Naive thymus-derived CD4-positive, alpha-beta T cell (primary cell): ENCODE data around the gene KRTAP12-1. TPM values are rescaled to one million over a fixed set of nuclear protein-coding genes. Genes with fewer than 3 reads are reported as not detected.

Source experiments
- ATAC-seq: fragments of 150-1000 bp; cut with Tn5 transposase; 2 replicates; pipeline ENCODE4 v1.10.0; 2021; ENCODE audit warnings: mild to moderate bottlenecking, moderate library complexity
- CTCF ChIA-PET: fragments of 350-600 bp; sonication (Branson Sonifier 250); formaldehyde crosslinking; loops from one replicate; lab custom pipeline; 2021; ENCODE audit warnings: antibody characterized with exemption; lab: Charles Lee
- POLR2A ChIA-PET: fragments of 350-600 bp; sonication (Branson Sonifier 250); formaldehyde crosslinking; loops from one replicate; lab custom pipeline; 2021; ENCODE audit warnings: antibody characterized with exemption, inconsistent platforms; lab: Charles Lee
- DNase-seq, 9 donors: peaks; one replicate each; pipeline versions ENCODE4 v3.0.0 to v3.0.0-alpha.2; 2020 to 2022; ENCODE audit warnings: mixed read lengths in 1 of 9
- H3K27ac ChIP-seq: one replicate; pipeline ENCODE4 v1.7.0; 2013; ENCODE audit warnings: mild to moderate bottlenecking, low read depth, low read length, moderate library complexity
- H3K27me3 ChIP-seq, 2 donors: one replicate each; pipeline ENCODE4 v1.7.0; 2013; ENCODE audit warnings: low read length in 2 of 2, mild to moderate bottlenecking in 2 of 2, moderate library complexity in 2 of 2; ENCODE audit not compliant: control insufficient read depth in 2 of 2, insufficient read depth in 2 of 2
- H3K36me3 ChIP-seq, 3 experiments: 1 replicate in 2 of 3; 2 replicates in 1 of 3; pipeline ENCODE4 v1.7.0; 2013; ENCODE audit warnings: low read length in 3 of 3, mild to moderate bottlenecking in 3 of 3, moderate library complexity in 1 of 3; ENCODE audit not compliant: insufficient read depth in 3 of 3, control insufficient read depth in 2 of 3
- H3K4me1 ChIP-seq, 2 donors: one replicate each; pipeline ENCODE4 v1.7.0; 2013; ENCODE audit warnings: low read length in 2 of 2, mild to moderate bottlenecking in 2 of 2, moderate library complexity in 1 of 2; ENCODE audit not compliant: control insufficient read depth in 2 of 2, insufficient read depth in 2 of 2
- H3K4me3 ChIP-seq: 2 replicates; pipeline ENCODE4 v1.7.0; 2013; ENCODE audit warnings: mild to moderate bottlenecking, low read length
- H3K9me3 ChIP-seq, 3 experiments: 1 replicate in 2 of 3; 2 replicates in 1 of 3; pipeline ENCODE4 v1.7.0; 2013; ENCODE audit warnings: low read length in 3 of 3; ENCODE audit not compliant: control insufficient read depth in 2 of 3
- H3K27ac Mint-ChIP-seq, 9 donors: one replicate each; pipeline ENCODE4 v1.8.0; 2020 to 2022; ENCODE audit warnings: mixed read lengths in 9 of 9, mild to moderate bottlenecking in 8 of 9, moderate library complexity in 5 of 9, inconsistent platforms in 2 of 9
- H3K27me3 Mint-ChIP-seq, 5 donors: one replicate each; pipeline ENCODE4 v1.8.0; 2021 to 2022; ENCODE audit warnings: mixed read lengths in 5 of 5, mild to moderate bottlenecking in 1 of 5
- H3K36me3 Mint-ChIP-seq, 5 donors: one replicate each; pipeline ENCODE4 v1.8.0; 2020 to 2022; ENCODE audit warnings: mixed read lengths in 5 of 5, mild to moderate bottlenecking in 3 of 5, inconsistent platforms in 1 of 5
- H3K4me1 Mint-ChIP-seq, 7 donors: one replicate each; pipeline ENCODE4 v1.8.0; 2020 to 2022; ENCODE audit warnings: mixed read lengths in 7 of 7, mild to moderate bottlenecking in 3 of 7, inconsistent platforms in 1 of 7
- H3K4me3 Mint-ChIP-seq, 10 donors: one replicate each; pipeline ENCODE4 v1.8.0; 2020 to 2022; ENCODE audit warnings: mild to moderate bottlenecking in 10 of 10, mixed read lengths in 10 of 10, moderate library complexity in 6 of 10, inconsistent platforms in 2 of 10
- H3K9me3 Mint-ChIP-seq, 11 donors: one replicate each; pipeline ENCODE4 v1.8.0; 2020 to 2022; ENCODE audit warnings: mixed read lengths in 11 of 11, mild to moderate bottlenecking in 4 of 11, inconsistent platforms in 1 of 11, moderate library complexity in 1 of 11
- intact Hi-C, 2 donors: fragments of 100-400 bp; cut with micrococcal nuclease; formaldehyde crosslinking; loops; one replicate each; pipeline ENCODE4 v1.15.1; 2023
- polyA plus RNA-seq, 2 donors: library from polyadenylated mRNA; unstranded; fragments of 300-500 nt; fragmentation: Illumina TruSeq; gene quantifications; one replicate each; pipeline ENCODE4 v1.2.3, GENCODE V29; 2021
- total RNA-seq, 6 experiments: library from RNA in 5 of 6; stranded (reverse) in 5 of 6; gene quantifications; 1 replicate in 5 of 6; 2 replicates in 1 of 6; pipeline ENCODE4 v1.2.3 and lab custom pipeline; 2021 to 2026

Gene KRTAP12-1
- total and polyA plus RNA-seq, 7 experiments from 2014 or later = not detected

- H3K27ac Mint-ChIP-seq = peak overlapping the region in 1 of 9 donors; percentile 24
- peaks cover 2 to 31% (median 16%) of the 10 kb centered on the region in 7 donors for H3K4me1 Mint-ChIP-seq
- peaks cover 38 to 73% (median 43%) of the 10 kb centered on the region in 5 donors for H3K27me3 Mint-ChIP-seq
- Histone ChIP-seq H3K27me3 (peaks cover 0 to 2% of the 10 kb centered on the region in 2 donors), H3K27ac (no peak overlapping the region), H3K4me3 (no peak overlapping the region), H3K4me1 (no peaks in the 10 kb centered on the region), H3K9me3 (no peaks in the 10 kb centered on the region), H3K36me3 (no peaks in the 10 kb centered on the region)
- ATAC-seq (no peak), DNase-seq (no peak)
- H3K36me3 Mint-ChIP-seq = peaks cover 0 to 9% (median 3%) of the 10 kb centered on the region in 5 donors
- ChIA-PET CTCF (interaction anchor here (0.5 to 0.6 kb wide), 2 partner anchors 363 to 733 kb away, joined by 3 read pairs; no protein-coding TSS in a partner anchor), POLR2A (interaction anchor here (1.1 kb wide), 1 partner anchor 78 kb away, joined by 4 read pairs; no protein-coding TSS in a partner anchor)
- H3K4me3 Mint-ChIP-seq = no peak overlapping the region
- peaks cover 0 to 19% (median 8%) of the 10 kb centered on the region in 11 donors for H3K9me3 Mint-ChIP-seq
- intact Hi-C loops = loop anchor here in 1 of 2 donors (10.0 kb wide), 1 partner anchor 152 kb away; the partner anchor contains the start of gene KRTAP10-1
Observed at GRCh38 chr21:44696572-44696971, 14.6 kb upstream of the KRTAP12-1 start.

DNA sequence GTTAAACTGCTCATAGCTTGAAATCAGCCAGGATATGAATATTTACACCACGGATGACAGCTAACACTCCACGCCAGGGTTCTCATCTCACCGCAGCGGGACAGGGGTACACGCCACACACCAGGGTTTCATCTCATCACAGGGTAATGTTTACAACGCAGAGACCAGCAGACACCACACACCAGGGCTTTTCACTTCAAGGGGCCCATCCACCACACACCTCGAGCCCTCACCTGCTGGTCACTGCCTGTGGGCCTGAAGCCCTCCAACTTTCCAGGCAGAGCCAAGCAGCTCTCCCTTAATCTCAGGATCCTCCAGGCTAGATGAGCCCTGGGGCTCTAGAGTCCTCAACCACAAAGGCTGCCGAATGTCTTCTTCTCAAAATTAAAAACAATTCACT lies 13.7 kb upstream of the KRTAP12-1 start:
- Histone ChIP-seq H3K4me1 (no peaks in the 10 kb centered on the region), H3K27me3 (peaks cover 0 to 2% of the 10 kb centered on the region in 2 donors), H3K36me3 (no peaks in the 10 kb centered on the region), H3K4me3 (no peak overlapping the region), H3K27ac (no peak overlapping the region), H3K9me3 (no peaks in the 10 kb centered on the region)
- H3K4me3 Mint-ChIP-seq = no peak overlapping the region
- intact Hi-C loops = loop anchor here in 1 of 2 donors (10.0 kb wide), 1 partner anchor 151 kb away; the partner anchor contains the start of gene KRTAP10-1
- H3K27me3 Mint-ChIP-seq = peaks cover 29 to 72% (median 35%) of the 10 kb centered on the region in 5 donors
- H3K4me1 Mint-ChIP-seq = peaks cover 2 to 38% (median 23%) of the 10 kb centered on the region in 7 donors
- H3K36me3 Mint-ChIP-seq = peaks cover 0 to 9% (median 3%) of the 10 kb centered on the region in 5 donors
- POLR2A ChIA-PET = no interaction called here
- no peak for DNase-seq
- peaks cover 0 to 19% (median 8%) of the 10 kb centered on the region in 11 donors for H3K9me3 Mint-ChIP-seq
- H3K27ac Mint-ChIP-seq = peak overlapping the region in 1 of 9 donors; percentile 82
- CTCF ChIA-PET = no interaction called here
- no peak for ATAC-seq

DNA sequence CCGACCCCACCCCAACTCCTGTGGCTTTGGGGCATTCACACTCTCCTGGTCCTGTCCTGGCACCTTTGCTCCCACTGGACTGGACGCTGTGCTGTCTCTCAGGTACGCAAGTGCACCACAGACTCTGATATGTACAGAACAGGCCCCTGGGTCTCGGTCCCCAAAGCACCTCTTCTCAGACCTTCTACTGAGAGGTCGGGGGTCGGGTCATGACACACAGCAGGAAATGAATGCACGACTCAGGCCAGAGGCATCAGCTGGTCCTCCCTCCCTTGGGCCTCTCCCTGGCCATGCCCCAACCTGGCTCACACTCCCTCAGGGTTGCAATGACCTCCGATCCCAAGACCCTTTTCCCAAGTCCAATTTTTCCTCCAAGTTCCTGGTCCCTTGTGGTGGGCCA lies 13.2 kb upstream of the KRTAP12-1 start:
- Mint-ChIP-seq H3K9me3 (peaks cover 0 to 19% (median 8%) of the 10 kb centered on the region in 11 donors), H3K36me3 (peaks cover 0 to 9% (median 3%) of the 10 kb centered on the region in 5 donors), H3K4me1 (peaks cover 2 to 38% (median 23%) of the 10 kb centered on the region in 7 donors), H3K4me3 (peak overlapping the region in 1 of 10 donors; percentile 25), H3K27ac (peak overlapping the region in 2 of 9 donors; percentile 25 to 41), H3K27me3 (peaks cover 27 to 72% (median 34%) of the 10 kb centered on the region in 5 donors)
- H3K36me3 ChIP-seq = no peaks in the 10 kb centered on the region
- H3K4me1 ChIP-seq = no peaks in the 10 kb centered on the region
- no peak overlapping the region for H3K27ac ChIP-seq
- peaks cover 0 to 2% of the 10 kb centered on the region in 2 donors for H3K27me3 ChIP-seq
- ATAC-seq = no peak
- intact Hi-C loops = loop anchor here in 1 of 2 donors (10.0 kb wide), 1 partner anchor 150 kb away; the partner anchor contains the start of gene KRTAP10-1
- no peaks in the 10 kb centered on the region for H3K9me3 ChIP-seq
- no peak overlapping the region for H3K4me3 ChIP-seq
- POLR2A ChIA-PET = no interaction called here
- DNase-seq = no peak
- CTCF ChIA-PET = no interaction called here

DNA sequence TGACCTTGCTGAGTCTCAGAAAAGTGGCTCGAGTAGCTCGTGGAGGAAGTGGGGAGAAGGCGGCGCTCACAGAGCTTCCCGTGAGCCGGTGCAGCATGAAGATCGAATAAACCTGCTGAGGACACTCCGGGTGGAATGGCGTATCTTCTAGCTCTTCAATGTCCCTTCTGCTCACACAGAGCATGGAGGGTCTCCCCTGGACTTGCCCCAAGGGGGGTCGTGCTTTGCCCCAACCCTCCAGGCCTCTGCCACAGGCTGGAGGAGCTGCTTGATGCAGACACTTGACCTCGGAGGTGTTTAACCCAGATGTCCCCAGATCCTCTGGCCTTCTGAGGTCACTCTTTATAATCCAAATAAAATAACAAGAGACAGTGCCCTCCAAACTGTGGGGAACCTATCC lies 12.8 kb upstream of the KRTAP12-1 start:
- peaks cover 0 to 2% of the 10 kb centered on the region in 2 donors for H3K27me3 ChIP-seq
- Mint-ChIP-seq H3K4me3 (peak overlapping the region in 1 of 10 donors; percentile 25), H3K27ac (peak overlapping the region in 3 of 9 donors; percentile 2 to 41 (median 40)), H3K4me1 (peaks cover 2 to 38% (median 23%) of the 10 kb centered on the region in 7 donors), H3K27me3 (peaks cover 23 to 72% (median 30%) of the 10 kb centered on the region in 5 donors), H3K9me3 (peaks cover 0 to 19% (median 8%) of the 10 kb centered on the region in 11 donors), H3K36me3 (peaks cover 0 to 9% (median 3%) of the 10 kb centered on the region in 5 donors)
- no peak for ATAC-seq
- H3K9me3 ChIP-seq = no peaks in the 10 kb centered on the region
- ChIA-PET CTCF (no interaction called here), POLR2A (interaction anchor here (0.5 kb wide), 1 partner anchor 98 kb away, joined by 3 read pairs; no protein-coding TSS in a partner anchor)
- no peaks in the 10 kb centered on the region for H3K4me1 ChIP-seq
- H3K27ac ChIP-seq = no peak overlapping the region
- H3K36me3 ChIP-seq = no peaks in the 10 kb centered on the region
- H3K4me3 ChIP-seq = no peak overlapping the region
- intact Hi-C loops = loop anchor here in 1 of 2 donors (5.0 to 10.0 kb wide), 2 partner anchors 37 to 150 kb away; partner anchors contain the start of genes KRTAP10-1 and KRTAP12-3
- DNase-seq = peak in 1 of 9 donors; percentile 18

GRCh38 chr21:44692798-44693512 lies 11.0 kb upstream of the KRTAP12-1 start:
- Mint-ChIP-seq H3K36me3 (peaks cover 0 to 5% (median 3%) of the 10 kb centered on the region in 5 donors), H3K27ac (no peak overlapping the region), H3K9me3 (peaks cover 0 to 19% (median 8%) of the 10 kb centered on the region in 11 donors), H3K4me1 (peaks cover 2 to 38% (median 21%) of the 10 kb centered on the region in 7 donors), H3K27me3 (peaks cover 8 to 60% (median 16%) of the 10 kb centered on the region in 5 donors), H3K4me3 (no peak overlapping the region)
- H3K36me3 ChIP-seq = no peaks in the 10 kb centered on the region
- POLR2A ChIA-PET = interaction anchor here (0.7 kb wide), 1 partner anchor 17 kb away, joined by 3 read pairs; no protein-coding TSS in a partner anchor
- no peak overlapping the region for H3K27ac ChIP-seq
- CTCF ChIA-PET = no interaction called here
- no peak overlapping the region for H3K4me3 ChIP-seq
- no peak for DNase-seq
- ATAC-seq = no peak
- no peaks in the 10 kb centered on the region for H3K9me3 ChIP-seq
- no peaks in the 10 kb centered on the region for H3K4me1 ChIP-seq
- peaks cover 0 to 1% of the 10 kb centered on the region in 2 donors for H3K27me3 ChIP-seq
- intact Hi-C loops = loop anchor here in 1 of 2 donors (5.0 to 10.0 kb wide), 2 partner anchors 36 to 148 kb away; partner anchors contain the start of genes KRTAP10-1 and KRTAP12-3

GRCh38 chr21:44691686-44692085 lies 9.7 kb upstream of the KRTAP12-1 start:
- no peaks in the 10 kb centered on the region for H3K4me1 ChIP-seq
- H3K4me3 ChIP-seq = no peak overlapping the region
- Mint-ChIP-seq H3K9me3 (peaks cover 0 to 19% (median 8%) of the 10 kb centered on the region in 11 donors), H3K27me3 (peaks cover 0 to 50% (median 7%) of the 10 kb centered on the region in 5 donors), H3K27ac (peak overlapping the region in 5 of 9 donors; percentile 2 to 32 (median 8)), H3K4me1 (peaks cover 3 to 35% (median 19%) of the 10 kb centered on the region in 7 donors), H3K4me3 (peak overlapping the region in 4 of 10 donors; percentile 4 to 18 (median 10)), H3K36me3 (peaks cover 0 to 5% (median 3%) of the 10 kb centered on the region in 5 donors)
- CTCF ChIA-PET = interaction anchor here (0.8 kb wide), 1 partner anchor 54 kb away, joined by 3 read pairs; no protein-coding TSS in a partner anchor
- POLR2A ChIA-PET = no interaction called here
- H3K27ac ChIP-seq = no peak overlapping the region
- no peaks in the 10 kb centered on the region for H3K27me3 ChIP-seq
- no peaks in the 10 kb centered on the region for H3K9me3 ChIP-seq
- DNase-seq = peak in 3 of 9 donors; percentile 21 to 39 (median 36)
- no peak for ATAC-seq
- H3K36me3 ChIP-seq = no peaks in the 10 kb centered on the region
- intact Hi-C loops = loop anchor here in 1 of 2 donors (5.0 to 10.0 kb wide), 2 partner anchors 34 to 147 kb away; partner anchors contain the start of genes KRTAP10-1 and KRTAP12-3
